ENCODE measurements around the gene VAT1L.
"Not testable (repeated sequence)": the region's sequence is repeated elsewhere in the genome, so short reads cannot be mapped to it uniquely, and the experiment has no call there.

The VAT1L gene

DNA sequence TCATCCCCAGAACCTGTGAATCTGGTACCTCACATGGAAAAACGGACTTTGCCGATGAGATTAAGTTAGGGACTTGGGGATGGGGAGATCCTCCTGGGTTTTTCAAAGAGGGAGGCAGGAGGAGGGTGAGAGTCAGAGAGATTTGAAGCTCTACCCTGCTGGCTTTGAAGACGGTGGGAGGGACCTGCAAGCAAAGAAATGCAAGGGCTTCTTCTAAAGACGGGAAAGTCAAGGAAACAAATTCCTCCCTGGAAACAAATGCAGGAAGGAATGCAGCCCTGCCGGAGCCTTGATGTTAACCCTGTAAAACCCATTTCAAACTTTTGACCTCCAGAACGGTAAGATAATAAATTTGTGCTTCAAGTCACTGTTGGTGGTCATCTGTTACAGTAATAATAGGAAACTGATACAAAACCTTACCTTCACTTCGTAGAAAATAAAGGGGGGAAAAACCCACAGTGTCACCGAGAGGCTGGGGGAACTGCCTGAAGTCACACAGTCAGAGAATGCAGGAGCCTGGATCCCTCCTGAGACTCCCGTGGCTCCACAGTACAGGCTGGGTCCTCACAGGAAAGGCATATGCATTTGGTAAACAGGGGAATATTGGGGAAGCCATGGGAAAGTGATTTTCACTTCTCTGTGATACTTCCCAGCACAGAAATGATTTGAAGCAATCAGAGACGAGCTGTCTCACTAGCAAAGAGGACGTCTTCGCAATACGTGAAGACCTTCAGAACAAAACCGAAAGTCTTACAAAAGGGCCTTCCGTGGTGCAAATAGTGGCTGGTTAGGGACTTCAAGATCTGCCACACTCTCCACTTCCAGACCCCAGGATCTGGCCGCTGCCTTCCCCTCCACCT lies 175.1 kb downstream of the VAT1L start:
- DNase-seq = no peak

DNA sequence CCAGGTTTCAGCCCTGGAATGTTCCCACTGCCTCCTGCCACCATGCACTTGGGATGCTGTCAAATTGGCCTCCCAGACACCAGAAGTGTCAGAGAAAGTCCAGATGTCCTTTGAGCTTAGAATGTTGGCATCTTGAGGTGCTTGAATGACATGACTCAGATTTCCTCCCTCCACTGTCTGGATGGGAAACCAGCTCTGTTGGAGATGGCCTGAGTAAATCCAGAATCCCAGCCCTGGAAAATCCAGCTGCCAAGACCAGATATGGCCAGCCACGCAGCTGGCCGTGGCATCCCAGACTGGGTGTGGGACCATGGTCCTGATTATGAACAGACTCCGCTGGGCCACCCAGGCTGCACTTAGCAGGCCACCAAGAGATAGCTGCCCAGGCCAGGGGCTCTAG lies 177.0 kb downstream of the VAT1L start:
- no peak for DNase-seq

DNA sequence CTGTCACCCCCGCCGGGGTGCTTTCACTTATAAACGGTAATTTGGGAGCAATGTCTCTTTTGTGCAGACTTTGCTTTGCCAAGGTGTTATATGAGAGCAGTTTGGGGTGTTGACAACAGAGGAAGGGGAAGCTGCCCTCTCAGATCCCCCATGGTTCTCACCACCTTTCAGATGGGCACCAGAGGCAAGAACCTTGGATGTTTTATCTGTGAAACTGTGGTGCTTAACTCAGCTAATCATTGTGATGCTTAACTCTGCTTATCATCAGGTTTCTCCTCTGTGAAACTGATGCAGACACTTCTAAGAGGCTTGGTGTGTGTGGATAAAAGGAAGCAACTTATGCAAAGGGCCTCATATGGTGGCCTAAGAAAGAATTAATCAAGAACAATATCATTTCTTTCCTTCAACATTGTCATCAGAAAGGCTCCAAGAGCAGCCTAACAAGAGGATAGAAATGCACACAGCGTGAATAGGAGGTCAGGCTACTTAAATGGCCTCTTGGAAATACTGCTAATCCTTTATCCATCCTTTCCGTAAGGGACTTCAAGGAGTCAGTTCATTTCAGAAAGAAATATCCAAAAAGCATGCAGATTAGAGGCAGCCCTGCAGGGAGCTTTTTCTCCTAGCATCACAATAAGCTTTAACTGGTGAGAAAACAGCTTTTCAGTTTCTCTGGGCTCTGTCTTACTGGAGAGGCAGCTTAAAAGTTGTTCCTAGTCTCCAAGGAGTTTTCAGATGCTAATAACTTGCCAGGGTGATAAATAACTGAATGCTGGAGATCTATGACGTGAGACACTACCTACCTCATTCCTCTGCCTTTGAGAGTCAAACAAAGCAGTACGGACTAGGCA lies 178.9 kb downstream of the VAT1L start:
- no peak for DNase-seq

- no peak for DNase-seq
These were observed 181.5 kb downstream of the VAT1L start for GRCh38 chr16:77969861-77970260.

DNA sequence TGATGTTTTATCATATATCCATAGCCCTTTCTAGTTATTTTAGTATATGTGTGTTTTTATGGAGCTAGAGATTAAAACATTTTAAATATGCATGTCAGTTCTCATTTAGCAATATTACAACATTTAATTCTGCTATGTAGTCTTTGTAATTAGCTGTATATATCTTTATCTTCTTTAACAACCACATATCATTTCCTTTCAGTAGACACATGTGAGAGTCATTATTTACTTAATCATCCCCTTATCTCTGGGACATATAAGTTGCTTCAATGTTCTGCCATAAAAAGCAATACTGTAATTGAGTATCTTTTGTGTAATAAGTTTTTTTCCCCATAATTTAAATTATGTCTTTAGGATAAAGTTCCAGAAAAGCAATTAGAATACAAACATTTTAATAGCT lies 182.0 kb downstream of the VAT1L start:
- DNase-seq = no peak

DNA sequence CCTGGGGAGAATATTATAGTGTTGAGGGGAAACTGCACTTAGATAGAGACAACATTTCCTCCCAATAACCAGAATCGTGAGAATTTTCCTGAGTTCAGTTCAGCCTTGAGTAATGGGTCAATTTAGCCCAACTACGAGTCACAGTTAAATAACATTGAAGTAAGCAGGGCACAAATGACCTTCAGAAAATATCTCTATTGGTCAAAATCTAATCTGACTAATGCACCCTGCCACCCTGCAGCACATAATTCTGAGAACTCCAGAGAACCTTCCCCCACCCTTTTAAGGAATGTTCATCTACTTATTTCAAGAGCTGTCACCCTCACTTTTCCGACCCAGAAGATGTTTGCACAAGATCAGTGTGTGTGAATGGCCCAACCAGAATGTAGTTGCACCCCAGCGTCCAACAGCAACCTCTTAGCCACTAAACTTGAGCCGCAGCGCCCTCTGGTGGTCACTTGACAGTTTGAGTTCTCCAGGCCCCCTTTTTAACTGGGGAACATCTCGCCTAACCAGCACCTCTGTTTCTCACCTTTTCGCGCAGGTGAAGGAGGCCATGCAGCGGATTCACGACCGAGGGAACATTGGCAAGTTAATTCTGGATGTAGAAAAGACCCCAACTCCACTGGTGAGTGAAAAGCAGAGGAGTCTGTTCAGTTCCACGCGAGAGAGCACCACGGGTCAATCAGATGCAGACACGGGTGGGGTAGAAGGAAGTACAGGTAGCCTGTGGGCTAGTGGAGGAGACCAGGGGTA lies 183.1 kb downstream of the VAT1L start:
- DNase-seq = peak; percentile 66

GRCh38 chr16:77972062-77972392 lies 183.7 kb downstream of the VAT1L start:
- DNase-seq = no peak

DNA sequence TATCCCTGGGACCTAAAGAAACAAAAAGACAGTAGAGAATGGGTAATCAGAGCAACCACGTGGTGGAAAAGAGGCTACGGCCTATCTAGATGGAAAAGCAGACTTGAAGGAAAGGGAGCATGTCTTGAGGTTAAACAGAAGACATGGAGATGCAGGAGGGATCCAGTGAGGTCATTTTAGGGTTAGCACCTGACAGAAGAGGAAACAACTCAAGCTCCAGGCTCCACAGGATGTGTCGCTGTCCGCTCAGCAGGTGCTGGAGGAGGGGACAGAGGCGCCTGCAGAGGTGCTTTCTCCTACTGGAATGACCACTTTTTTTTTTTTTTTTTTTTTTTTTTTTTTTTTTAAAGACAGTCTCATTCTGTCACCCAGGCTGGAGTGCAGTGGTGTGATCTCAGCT lies 186.5 kb downstream of the VAT1L start:
- peak; percentile 23 for DNase-seq

DNA sequence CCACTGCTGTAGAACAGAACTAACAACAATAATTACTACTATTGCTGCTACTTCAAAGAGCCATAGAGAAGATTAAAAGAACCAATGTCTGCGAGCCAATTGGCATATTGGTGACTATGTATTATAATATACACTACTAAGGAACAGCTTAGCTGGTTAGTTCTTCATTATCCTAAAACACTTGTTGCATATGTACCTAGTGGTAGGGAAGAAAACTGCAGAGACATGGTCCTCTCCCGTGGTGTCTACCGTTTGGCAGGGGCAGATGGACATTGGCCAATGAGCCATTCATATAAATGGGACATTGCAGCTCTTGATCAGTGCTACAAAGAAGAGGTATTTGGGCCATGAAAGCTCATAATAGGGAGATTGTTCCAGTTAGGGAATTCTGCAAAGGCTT lies 187.6 kb downstream of the VAT1L start:
- no peak for DNase-seq

DNA sequence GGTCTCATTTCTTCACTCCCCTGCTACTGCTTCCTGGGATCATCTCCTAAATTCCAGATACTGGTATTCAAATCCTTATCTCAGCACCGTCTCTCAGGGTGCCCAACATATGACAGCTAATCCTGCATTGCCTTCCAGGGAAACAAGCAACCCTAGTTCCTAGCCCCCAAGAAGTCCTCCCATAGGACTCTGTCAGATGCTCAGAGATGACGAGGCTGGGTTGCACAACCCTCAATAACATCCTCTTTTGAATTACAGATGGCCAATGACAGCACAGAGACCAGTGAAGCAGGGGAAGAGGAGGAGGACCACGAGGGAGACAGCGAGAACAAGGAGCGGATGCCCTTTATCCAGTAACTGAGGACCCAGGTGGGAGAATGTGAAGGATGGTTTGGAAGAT lies 189.0 kb downstream of the VAT1L start:
- DNase-seq = peak; percentile 73

DNA sequence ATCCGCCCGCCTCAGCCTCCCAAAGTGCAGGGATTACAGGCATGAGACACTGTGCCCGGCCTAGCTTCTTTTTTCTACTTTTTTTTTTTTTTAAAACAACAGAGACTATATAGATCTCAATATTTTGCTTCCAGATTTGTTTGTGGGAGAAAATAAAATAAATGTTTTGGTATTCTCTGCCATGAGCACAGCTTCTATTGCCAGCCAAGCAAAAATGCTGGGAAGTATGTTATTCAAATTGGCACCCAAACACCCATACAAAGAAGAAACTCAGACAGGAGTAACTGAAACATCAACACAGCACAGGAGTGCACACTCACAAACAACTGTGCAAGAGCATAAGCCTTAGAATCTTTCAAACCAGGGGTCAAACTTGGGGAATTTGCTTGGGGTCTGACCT lies 196.7 kb downstream of the VAT1L start:
- DNase-seq = no peak

DNA sequence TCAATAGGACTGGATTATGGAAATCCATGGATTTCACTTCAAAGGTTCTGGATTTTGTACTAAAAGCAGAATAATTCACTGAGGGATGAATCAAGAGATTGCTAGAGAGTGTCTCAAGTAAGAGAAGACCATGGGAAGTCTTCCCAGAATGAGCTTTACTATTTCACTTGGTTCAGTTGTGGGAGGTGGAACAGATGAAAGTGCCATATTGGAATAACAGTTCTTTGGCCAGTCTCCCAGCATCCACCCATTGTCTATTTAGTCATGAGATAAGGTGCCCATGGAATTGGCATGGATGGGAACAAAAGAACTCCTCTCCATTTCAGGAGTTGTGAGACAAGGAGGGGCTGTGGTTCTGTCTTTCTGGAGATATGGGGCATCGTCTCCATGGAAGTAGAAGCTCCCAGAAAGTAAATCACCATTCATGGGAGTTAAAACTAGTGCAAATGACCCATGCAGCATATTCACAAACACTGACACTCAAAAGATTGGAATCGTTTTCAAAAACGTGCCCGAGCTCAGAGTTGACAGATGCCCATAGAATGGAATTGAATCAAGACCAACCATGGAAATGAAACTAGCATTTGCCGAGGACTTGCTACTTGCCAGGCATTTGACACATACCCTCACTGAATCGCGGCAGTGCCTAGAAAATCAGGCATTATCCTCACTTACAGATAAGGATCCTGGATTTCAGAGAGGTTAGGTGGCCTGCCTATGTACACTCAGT lies 197.8 kb downstream of the VAT1L start:
- no peak for DNase-seq

DNA sequence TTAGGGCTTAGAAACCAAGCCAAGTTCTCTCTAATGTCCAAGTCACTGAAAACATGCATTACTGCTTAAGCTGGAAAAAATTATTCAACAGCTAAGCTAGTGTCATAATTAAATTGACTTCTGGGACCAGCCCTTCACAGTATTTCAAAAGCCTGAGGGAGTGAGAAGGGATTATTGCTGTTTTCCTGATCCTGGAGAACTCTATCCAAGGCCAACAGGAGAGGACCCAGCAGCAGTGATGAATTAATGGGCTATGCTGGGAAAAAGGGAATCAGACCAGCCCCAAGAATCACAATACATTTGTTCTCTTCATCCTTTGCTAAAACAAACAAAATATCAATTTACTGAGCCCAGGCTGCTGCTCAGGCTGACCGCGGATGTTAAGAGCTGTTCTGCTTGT lies 199.4 kb downstream of the VAT1L start:
- DNase-seq = no peak

- DNase-seq = no peak
These were observed 201.5 kb downstream of the VAT1L start for GRCh38 chr16:77989846-77990245.

GRCh38 chr16:77991701-77992100 lies 203.3 kb downstream of the VAT1L start:
- DNase-seq = no peak

DNA sequence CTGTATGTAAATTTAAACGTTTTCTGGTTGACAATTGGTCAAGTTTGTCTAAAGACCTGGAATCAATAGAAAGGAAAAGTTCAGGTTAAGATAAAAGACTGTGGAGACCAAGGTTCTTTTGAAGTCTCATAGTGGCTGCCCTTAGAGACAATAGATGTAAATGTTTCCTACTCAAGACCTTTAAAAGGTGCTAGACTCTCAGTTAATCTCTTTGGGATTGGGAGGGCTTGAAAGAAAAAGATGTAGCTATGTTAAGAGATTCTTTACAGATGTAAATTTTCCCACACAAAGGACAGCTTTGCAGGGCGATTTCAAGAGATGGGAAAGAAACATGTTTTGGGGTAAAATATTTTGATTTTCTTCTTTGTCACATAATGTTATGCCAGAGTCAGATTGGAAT lies 204.0 kb downstream of the VAT1L start:
- not testable (repeated sequence) for DNase-seq

DNA sequence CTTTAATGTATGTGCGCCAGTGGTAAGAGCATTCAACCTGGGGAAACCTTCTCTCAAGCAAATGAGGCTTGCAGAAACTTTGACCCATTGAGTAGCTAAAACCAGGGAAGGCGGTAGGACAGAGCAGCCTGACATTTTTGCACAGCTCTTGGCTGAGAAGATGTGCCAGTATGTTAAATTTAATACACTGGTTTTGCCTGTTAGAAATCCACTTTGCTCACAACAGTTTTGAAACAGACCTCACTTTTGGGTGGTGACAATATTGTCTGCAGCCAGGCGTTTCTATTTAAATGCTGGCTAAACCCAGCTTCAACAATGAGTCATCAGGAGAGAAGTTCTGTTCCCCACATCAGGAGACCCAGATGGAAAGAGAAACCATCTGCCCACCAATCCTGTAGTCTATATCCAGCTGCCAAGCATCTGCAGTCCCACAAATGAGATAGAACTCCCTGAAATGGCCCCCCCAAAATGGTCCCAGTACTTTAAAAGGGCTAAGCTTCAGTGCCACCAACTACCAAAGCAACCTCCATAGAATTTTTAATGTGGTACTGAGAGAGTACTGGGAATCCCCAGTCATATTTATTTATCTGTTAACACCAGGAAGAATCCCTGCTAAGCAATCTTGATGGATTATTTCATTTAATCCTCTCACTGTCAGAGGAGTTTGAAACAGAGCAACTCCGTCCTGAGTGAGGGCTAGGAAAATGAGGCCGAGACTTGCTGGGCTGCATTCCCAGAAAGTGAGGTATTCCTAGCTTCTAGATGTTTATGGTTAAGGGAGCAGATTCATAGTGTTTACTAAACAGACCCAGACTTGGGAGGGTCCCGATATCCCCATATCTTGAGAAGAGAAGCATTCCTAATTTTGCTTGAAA lies 205.0 kb downstream of the VAT1L start:
- peak; percentile 68 for DNase-seq

DNA sequence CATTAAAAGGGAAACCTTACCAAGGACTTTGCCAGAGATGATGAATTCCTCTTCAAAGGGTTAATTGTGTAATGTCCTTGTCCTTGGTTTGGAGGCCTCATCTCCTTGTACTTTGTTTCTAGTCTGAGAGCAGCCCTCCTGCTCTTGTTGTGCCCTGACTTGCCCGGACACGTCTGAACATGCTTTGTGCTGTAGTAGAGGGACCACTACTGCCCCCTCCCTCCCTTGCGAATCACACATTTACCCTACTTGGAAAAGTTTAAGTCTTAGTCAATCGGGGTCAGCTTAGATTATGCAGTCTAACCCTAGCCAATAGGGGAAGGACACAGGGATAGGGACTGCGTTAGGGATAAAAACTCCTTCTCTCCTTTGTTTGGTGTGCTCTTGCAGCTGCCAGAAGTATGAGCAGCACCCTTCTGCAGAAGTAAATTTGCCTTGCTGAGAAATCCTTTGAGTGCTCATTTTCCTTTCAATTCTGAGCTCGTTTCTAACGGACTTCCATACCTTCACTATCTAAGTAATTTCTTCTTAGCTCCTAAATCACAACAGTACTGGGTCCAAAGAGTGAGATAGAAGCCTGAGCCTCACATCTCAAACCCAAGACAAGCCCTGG lies 207.6 kb downstream of the VAT1L start:
- DNase-seq = no peak

DNA sequence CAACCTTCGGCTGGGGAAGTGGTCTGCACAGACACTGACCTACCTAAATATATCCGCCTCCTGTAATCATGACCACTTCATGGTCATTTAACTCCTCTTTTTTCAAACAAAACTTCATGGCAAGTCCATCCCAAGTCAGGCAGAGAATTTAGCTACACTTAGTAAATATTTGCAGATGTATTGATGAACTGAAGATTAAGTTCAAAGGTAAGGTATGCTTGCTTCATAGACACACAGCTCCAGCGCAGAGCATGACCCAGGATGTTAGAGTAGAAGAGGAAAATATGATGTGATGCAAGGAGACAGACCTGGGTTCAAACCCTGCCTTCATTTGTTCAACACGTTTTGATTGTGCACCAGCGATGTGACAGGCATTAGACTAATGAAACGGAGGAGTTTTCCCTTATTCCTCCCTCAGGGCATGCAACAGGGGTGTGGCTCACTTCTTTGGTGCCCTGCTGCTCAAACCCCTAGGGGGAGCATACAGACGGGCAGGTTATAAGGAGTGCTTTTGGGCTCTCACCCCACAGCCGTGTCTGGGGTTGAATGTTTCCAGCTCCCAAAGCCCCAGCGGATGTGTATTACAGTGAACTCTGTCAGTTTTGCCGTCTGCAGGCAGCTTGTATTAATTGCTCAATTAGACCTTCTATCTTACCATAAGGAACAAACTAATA lies 210.1 kb downstream of the VAT1L start:
- DNase-seq = no peak

DNA sequence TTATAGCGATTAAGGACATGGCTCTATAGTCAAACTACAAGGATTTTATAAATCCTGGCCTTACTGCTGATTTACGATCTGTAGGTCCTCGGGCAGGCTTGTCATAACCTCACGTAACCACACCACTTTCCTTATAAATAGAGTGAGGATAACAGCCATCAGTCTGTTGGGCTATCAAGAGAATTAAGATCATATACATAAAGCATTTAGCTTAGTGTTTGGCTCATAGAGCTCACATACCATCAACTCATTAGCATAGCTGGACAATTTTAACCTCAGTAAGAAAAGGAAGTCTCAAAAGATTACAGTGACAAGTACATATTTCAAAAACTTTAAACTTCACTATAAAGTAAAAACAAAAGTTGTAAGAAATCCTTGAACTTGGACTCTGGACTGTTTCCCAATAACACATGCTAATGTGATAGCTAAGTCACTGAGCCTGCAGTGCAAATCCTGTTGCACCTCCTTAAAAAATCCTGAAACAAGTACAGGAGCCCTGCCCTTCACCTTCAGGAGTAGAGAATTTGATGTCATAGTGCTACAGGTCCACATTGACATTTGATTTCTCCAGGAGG lies 213.2 kb downstream of the VAT1L start:
- peak; percentile 64 for DNase-seq
